Activated T-cell treated with anti-CD3 and anti-CD28 coated beads for 4 hours (primary cell): Measurements from ENCODE around the gene OR6X1.
A peak's percentile ranks its signal among the peaks of the same experiment; 100 is the strongest.
"Not testable (repeated sequence)": the region's sequence is repeated elsewhere in the genome, so short reads cannot be mapped to it uniquely, and the experiment has no call there.

Source experiments
- DNase-seq: peaks from one replicate; pipeline ENCODE4 v3.0.0-alpha.2; 2020

Gene OR6X1

GRCh38 chr11:123751781-123752180, 2.5 kb downstream of the OR6X1 start:
- DNase-seq: no peak

- not testable (repeated sequence) for DNase-seq
Observed at GRCh38 chr11:123748349-123748748, 6.0 kb downstream of the OR6X1 start.

DNA sequence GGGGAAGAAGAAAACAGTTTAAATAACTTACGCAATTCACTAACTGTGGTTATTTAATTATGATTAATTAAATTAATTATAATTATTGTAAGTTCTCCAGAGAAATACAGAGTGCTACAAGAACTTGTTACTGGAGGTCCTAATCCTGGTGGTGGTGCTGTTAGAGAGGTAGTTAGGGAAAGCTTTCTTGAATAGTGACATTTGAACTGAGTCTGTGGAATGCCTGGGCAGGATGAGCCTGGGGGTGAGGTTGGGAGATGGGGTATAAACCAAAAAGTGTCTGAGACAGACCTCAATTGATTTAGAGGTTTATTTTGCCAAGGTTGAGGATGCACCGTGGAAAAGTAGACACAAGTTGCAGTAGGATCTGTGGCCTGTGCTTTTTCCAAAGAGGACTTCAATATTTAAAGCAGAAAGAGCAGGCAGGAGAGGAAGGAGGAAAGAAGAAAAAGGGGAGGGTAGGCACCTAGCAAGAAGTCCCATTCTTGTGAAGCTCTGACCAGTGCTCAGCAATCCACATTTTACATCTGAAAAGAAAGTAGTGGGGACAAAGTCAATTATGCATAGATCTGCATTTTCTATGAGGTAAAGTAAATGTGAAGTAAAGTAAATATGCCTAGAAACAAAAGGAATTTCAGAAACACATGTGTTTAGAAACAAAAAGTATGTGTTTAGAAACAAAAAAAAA, 8.4 kb downstream of the OR6X1 start:
- no peak for DNase-seq

- no peak for DNase-seq
Observed at GRCh38 chr11:123742724-123743120, 11.6 kb downstream of the OR6X1 start.

DNA sequence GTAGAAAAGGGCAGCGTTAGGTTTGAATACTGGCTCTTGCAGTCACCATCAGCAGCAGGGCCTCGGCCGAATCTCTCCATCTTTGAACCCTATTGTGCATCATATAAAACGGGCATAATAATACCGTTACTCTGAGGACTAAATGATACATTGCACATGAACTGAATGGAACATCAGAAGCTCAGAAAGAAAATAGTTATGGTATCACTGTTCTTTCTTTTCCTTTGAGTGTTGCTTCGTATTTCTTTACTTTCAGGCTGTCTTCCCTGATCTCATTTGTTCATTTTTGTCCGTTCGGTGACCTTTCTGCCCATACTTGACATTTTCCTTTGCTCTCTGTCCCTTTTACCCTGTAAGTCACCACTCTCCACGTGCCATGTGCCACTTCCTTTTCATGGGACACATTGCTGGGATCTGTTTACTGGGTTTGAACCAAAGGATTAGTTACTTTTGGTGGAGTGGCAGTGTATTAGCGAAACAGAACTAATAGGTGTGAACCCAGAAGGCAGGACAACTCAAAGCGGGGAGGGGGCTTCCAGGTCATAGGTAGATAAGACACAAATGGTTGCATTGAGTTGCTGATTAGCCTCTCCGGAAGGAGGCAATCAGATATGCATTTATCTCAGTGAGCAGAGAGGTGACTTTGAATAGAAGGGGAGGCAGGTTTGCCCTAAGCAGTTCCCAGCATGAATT, 12.1 kb downstream of the OR6X1 start:
- DNase-seq: no peak

GRCh38 chr11:123741159-123742030, 12.9 kb downstream of the OR6X1 start, which contains the start of gene ZNF202:
TSS of gene ZNF202 (minus strand) at chr11:123741660. CDS start at chr11:123730888, 10,772 bp downstream.
- peak; percentile 86 for DNase-seq

DNA sequence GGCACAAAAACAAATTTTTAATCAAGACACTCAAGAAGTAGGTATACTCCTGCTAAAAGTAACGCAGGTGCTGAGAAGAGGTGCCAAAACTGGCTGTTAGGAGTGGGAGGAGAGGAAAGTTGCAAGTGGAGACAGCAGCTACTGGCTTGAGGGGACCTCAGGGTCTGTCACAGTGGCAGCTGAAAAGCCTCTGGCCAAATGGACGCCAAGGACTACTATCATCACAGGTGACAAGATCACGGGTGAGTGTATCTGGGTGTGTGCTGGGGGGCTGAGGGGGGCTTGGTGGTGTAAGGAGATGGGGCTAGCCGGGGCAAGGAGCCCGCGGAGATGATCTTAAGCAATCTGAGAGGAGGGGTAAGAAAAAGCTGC, 13.5 kb downstream of the OR6X1 start:
- DNase-seq: no peak

DNA sequence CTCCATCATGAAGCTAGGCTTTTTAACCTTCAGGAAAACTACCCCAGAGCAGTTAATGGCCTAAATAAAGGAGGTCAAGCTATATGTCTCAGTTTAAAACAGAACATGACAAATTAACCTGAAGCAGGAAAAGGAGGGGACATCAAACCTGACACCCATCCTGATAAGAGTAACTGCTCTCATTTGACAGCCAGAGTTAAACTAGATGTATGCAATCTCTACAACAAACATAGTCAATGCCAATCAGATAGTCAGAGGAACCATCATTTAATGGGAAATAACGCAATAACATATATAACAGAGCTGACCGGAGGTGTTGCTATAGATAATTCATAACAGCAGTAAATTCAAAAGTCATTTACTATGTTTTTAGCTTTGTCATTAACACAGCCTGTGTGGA, 15.9 kb downstream of the OR6X1 start:
- DNase-seq: no peak

DNA sequence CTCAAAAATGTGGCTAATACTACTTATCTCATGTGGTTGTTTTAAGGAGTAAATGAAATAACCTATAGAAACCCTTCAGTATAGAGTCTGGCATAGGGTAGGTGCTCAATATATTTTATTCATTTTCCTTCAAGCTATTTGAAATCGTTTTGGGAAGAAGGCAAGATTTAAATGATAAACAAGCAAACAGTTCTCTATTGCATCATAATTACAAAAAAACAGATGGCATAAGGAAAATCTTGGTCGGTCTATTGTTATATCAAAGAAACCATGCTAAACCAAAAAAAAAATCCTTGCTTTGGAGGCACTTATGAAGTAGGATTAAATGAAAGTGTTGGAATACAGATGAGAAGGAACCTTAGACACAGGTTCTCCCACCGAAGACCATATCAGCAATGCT, 17.5 kb downstream of the OR6X1 start:
- no peak for DNase-seq

- DNase-seq: no peak
Observed at GRCh38 chr11:123729602-123730001, 24.7 kb downstream of the OR6X1 start.

GRCh38 chr11:123725995-123726655, 28.2 kb downstream of the OR6X1 start:
- DNase-seq: no peak

DNA sequence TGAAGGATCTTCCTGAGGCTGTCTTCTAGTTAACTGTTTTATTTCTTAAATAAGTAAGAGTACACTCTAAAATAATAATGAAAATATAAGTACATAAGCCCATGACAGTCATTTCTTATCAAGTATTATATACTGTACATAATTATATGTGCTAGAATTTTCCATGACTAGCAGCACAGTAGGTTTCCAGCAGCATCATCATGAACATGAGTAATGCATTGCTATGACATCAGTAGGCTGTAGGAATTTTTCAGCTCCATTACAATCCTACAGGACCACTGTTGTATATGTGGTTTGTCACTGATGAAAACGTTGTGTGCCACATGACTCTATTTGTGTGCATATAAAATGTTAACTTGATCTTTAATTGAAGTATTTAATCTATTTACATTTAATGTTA, 34.9 kb downstream of the OR6X1 start:
- no peak for DNase-seq

DNA sequence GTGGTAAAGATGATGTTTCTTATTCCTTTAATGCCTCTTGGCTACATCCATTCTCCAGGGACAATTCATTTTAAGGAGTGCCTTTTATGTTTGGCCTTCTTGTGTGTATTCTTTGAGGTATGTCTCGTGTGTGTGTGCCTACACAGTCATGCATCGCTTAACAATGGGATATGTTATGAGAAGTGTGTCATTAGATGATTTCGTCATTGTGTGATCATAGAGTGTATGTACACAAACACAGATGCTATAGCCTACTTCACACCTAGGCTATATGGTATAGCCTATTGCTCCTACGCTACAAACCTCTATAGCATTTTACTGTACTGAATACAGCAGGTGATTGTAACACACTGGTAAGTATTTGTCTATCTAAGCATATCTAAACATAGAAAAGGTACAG, 35.8 kb downstream of the OR6X1 start:
- no peak for DNase-seq

DNA sequence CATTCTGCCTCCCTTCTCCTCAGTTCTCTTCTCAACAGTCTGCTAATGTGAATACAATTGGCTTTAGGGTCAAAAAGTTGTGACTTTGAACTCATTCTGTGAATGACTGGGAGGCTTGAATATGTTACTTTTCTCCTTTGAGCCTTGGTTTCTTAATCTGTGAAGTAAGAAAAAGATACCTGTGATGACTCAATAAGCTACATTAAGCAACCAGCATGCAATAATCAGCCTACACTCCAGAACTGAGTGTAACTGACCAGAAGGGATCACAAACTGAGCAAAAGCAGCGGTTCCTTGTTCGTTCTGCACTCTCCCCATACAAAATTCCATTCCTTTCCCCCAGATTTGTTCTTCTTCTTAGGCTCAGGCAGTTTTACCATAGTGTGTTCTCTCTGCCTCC, 36.3 kb downstream of the OR6X1 start:
- no peak for DNase-seq

GRCh38 chr11:123712627-123713026, 41.7 kb downstream of the OR6X1 start:
- DNase-seq: not testable (repeated sequence)

GRCh38 chr11:123707606-123708205, 46.6 kb downstream of the OR6X1 start:
- DNase-seq: peak; percentile 45

GRCh38 chr11:123707206-123707605, 47.1 kb downstream of the OR6X1 start:
- DNase-seq: no peak

GRCh38 chr11:123704341-123704740, 50.0 kb downstream of the OR6X1 start:
- no peak for DNase-seq
